ENCODE measurements around the gene ATP9B. TPM values are rescaled to one million over a fixed set of nuclear protein-coding genes. Genes with fewer than 3 reads are reported as not detected.
A peak's percentile ranks its signal among the peaks of the same experiment; 100 is the strongest.

ATP9B gene
- total RNA-seq, 1 experiment from 2014 or later, result 20.9 TPM

- Histone ChIP-seq H3K79me1 (ENCODE audit: insufficient read depth, low read depth, low read length, poor library complexity, severe bottlenecking) (no peaks in the 10 kb centered on the region), H2BK15ac (ENCODE audit: low read depth, low read length) (no peak overlapping the region), H3K23me2 (ENCODE audit: insufficient read length, low read depth, low read length, poor library complexity, severe bottlenecking) (no peaks in the 10 kb centered on the region), H4K91ac (ENCODE audit: insufficient read length, low read depth, low read length) (no peak overlapping the region), H3K4ac (ENCODE audit: low read depth, low read length) (no peak overlapping the region), H3K23ac (ENCODE audit: insufficient read length, low read depth, low read length) (no peak overlapping the region), H4K8ac (replicated peaks; ENCODE audit: insufficient read length, low read depth, low read length) (peak overlapping the region; percentile 65), H3K4me1 (ENCODE audit: insufficient read depth, low read length) (no peaks in the 10 kb centered on the region), H3T11ph (ENCODE audit: low read length) (no peak overlapping the region), H3K56ac (ENCODE audit: insufficient read length, low read depth, low read length) (no peak overlapping the region), H2BK120ac (ENCODE audit: low read depth, low read length, poor library complexity, severe bottlenecking) (no peak overlapping the region), H3K18ac (ENCODE audit: insufficient read length, low read depth, low read length) (no peak overlapping the region), H3K4me2 (ENCODE audit: insufficient read depth, insufficient read length, low read length) (no peak overlapping the region), H2BK12ac (ENCODE audit: insufficient read length, low read depth, low read length) (no peak overlapping the region), H2BK20ac (ENCODE audit: low read depth, low read length, poor library complexity, severe bottlenecking) (no peak overlapping the region), H4K5ac (ENCODE audit: insufficient read length, low read depth, low read length) (no peak overlapping the region), H3K27ac (ENCODE audit: insufficient read length, low read depth, low read length) (no peak overlapping the region), H3K9ac (ENCODE audit: extremely low read depth, insufficient read length, low read length) (no peak overlapping the region), H2BK5ac (ENCODE audit: insufficient read length, low read length) (no peak overlapping the region), H3K9me3 (ENCODE audit: control insufficient read depth, low read depth, low read length) (no peaks in the 10 kb centered on the region), H2AFZ (ENCODE audit: low read length) (no peak overlapping the region), H3K14ac (ENCODE audit: insufficient read depth, low read length) (no peak overlapping the region), H4K20me1 (ENCODE audit: control insufficient read depth, insufficient read depth, insufficient read length) (no peaks in the 10 kb centered on the region), H3K27me3 (ENCODE audit: insufficient read depth, low read length) (no peaks in the 10 kb centered on the region), H3K79me2 (ENCODE audit: insufficient read depth, low read length) (no peaks in the 10 kb centered on the region), H2AK5ac (ENCODE audit: insufficient read length, low read length) (no peak overlapping the region)
- Mint-ChIP-seq H3K27me3 (ENCODE audit: low read depth) (peaks cover 2% of the 10 kb centered on the region; the same call in 1 of the 2 replicates), H3K4me1 (peaks cover 0 to 17% of the 10 kb centered on the region in 2 experiments; a peak in 3 of 4 replicates), H3K27ac (peak overlapping the region in 1 of 3 experiments; percentile 44; a peak in 1 of 7 replicates), H3K36me3 (ENCODE audit: insufficient read depth in 1 of 3, low read depth in 3 of 3) (peaks cover 3 to 10% (median 10%) of the 10 kb centered on the region in 3 experiments; a peak in 5 of 7 replicates), H3K4me3 (peak overlapping the region in 1 of 2 experiments; percentile 51; a peak in 1 of 5 replicates), H3K9me3 (no peaks in the 10 kb centered on the region; a peak in 2 of 5 replicates)
- no peak for TF ChIP-seq CTCF (conservative IDR thresholded peaks at IDR 0.05)
- no CpG with 5 or more reads among the region's 48 CpGs for WGBS (ENCODE audit: extremely low coverage, insufficient read length, low lambda C conversion rate)
- DNase-seq, result no peak
These were observed 351.0 kb downstream of the ATP9B start for GRCh38 chr18:79420033-79420745.
